Mesenchymal stem cell (in vitro differentiated cells and primary cell): ENCODE measurements around the gene GCDH.

Source experiments
- DNase-seq: peaks from one replicate; pipeline ENCODE4 v3.0.0-alpha.2; 2013
- H2AFZ ChIP-seq: one replicate; pipeline ENCODE4 v1.6.1; 2013; ENCODE audit warnings: low read depth, mild to moderate bottlenecking, control low read depth, inconsistent platforms, low read length, moderate library complexity
- H2AK5ac ChIP-seq: 2 replicates; pipeline ENCODE4 v1.6.1; 2013; ENCODE audit warnings: low read length, moderate library complexity, mild to moderate bottlenecking, inconsistent platforms; ENCODE audit not compliant: severe bottlenecking
- H2BK120ac ChIP-seq: one replicate; pipeline ENCODE4 v1.6.1; 2013; ENCODE audit warnings: low read depth, mild to moderate bottlenecking, inconsistent platforms, low read length, moderate library complexity
- H2BK12ac ChIP-seq, 2 experiments: one replicate each; pipeline ENCODE4 v1.6.1; 2013; ENCODE audit warnings: inconsistent platforms in 2 of 2, low read length in 2 of 2, mild to moderate bottlenecking in 2 of 2, moderate library complexity in 2 of 2, control low read depth in 1 of 2
- H2BK15ac ChIP-seq: one replicate; pipeline ENCODE4 v1.6.1; 2013; ENCODE audit warnings: mild to moderate bottlenecking, low read depth, inconsistent platforms; ENCODE audit not compliant: poor library complexity, severe bottlenecking
- H2BK5ac ChIP-seq: 2 replicates; pipeline ENCODE4 v1.6.1; 2013; ENCODE audit warnings: low read depth, mild to moderate bottlenecking, low read length, control low read depth, inconsistent platforms; ENCODE audit not compliant: poor library complexity, severe bottlenecking
- H3K14ac ChIP-seq, 2 experiments: one replicate each; pipeline ENCODE4 v1.6.1; 2013; ENCODE audit warnings: inconsistent platforms in 2 of 2, low read length in 2 of 2, control low read depth in 1 of 2, mild to moderate bottlenecking in 1 of 2, moderate library complexity in 1 of 2
- H3K18ac ChIP-seq, 2 experiments: one replicate each; pipeline ENCODE4 v1.6.1; 2013; ENCODE audit warnings: inconsistent platforms in 2 of 2, low read length in 2 of 2, control low read depth in 1 of 2, low read depth in 1 of 2, mild to moderate bottlenecking in 1 of 2
- H3K23ac ChIP-seq, 2 experiments: one replicate each; pipeline ENCODE4 v1.6.1; 2013; ENCODE audit warnings: inconsistent platforms in 2 of 2, low read length in 2 of 2, mild to moderate bottlenecking in 2 of 2, moderate library complexity in 2 of 2, control low read depth in 1 of 2
- H3K27ac ChIP-seq: 2 replicates; pipeline ENCODE4 v1.5.1; 2013; ENCODE audit warnings: mild to moderate bottlenecking, moderate library complexity, low read length, control low read depth, inconsistent platforms; ENCODE audit not compliant: poor library complexity, severe bottlenecking
- H3K27me3 ChIP-seq, 2 experiments: 2 replicates each; pipeline versions ENCODE4 v1.6.1 to v1.7.0; 2013; ENCODE audit warnings: low read length in 2 of 2, mild to moderate bottlenecking in 2 of 2, moderate library complexity in 2 of 2, control low read depth in 1 of 2, inconsistent platforms in 1 of 2; ENCODE audit not compliant: control insufficient read depth in 1 of 2, insufficient read depth in 1 of 2
- H3K36me3 ChIP-seq, 2 experiments: 2 replicates each; pipeline versions ENCODE4 v1.6.1 to v1.7.0; 2013; ENCODE audit warnings: low read length in 2 of 2, control low read depth in 1 of 2, inconsistent platforms in 1 of 2, low read depth in 1 of 2, mild to moderate bottlenecking in 1 of 2; ENCODE audit not compliant: insufficient read depth in 2 of 2, control insufficient read depth in 1 of 2
- H3K4ac ChIP-seq, 2 experiments: one replicate each; pipeline ENCODE4 v1.6.1; 2013; ENCODE audit warnings: inconsistent platforms in 2 of 2, low read length in 2 of 2, mild to moderate bottlenecking in 2 of 2, moderate library complexity in 2 of 2, control low read depth in 1 of 2, low read depth in 1 of 2
- H3K4me1 ChIP-seq: 2 replicates; pipeline ENCODE4 v1.6.1; 2013; ENCODE audit warnings: low read depth, low read length, control low read depth; ENCODE audit not compliant: control insufficient read depth, insufficient read depth
- H3K4me2 ChIP-seq: 2 replicates; pipeline ENCODE4 v1.6.1; 2013; ENCODE audit warnings: low read length, mild to moderate bottlenecking, inconsistent platforms; ENCODE audit not compliant: poor library complexity, severe bottlenecking
- H3K4me3 ChIP-seq, 2 experiments: 2 replicates each; pipeline versions ENCODE4 v1.5.1 to v1.7.0; 2013; ENCODE audit warnings: low read length in 2 of 2, mild to moderate bottlenecking in 2 of 2, control low read depth in 1 of 2, low read depth in 1 of 2; ENCODE audit not compliant: insufficient read depth in 1 of 2
- H3K79me1 ChIP-seq: replicated peaks from 2 replicates; pipeline ENCODE4 v1.6.1; 2013; ENCODE audit warnings: mild to moderate bottlenecking, control low read depth, low read length, inconsistent platforms; ENCODE audit not compliant: poor library complexity, severe bottlenecking
- H3K9ac ChIP-seq: 2 replicates; pipeline ENCODE4 v1.7.0; 2013; ENCODE audit warnings: mild to moderate bottlenecking, low read length, moderate library complexity
- H3K9me3 ChIP-seq: 2 replicates; pipeline ENCODE4 v1.7.0; 2013; ENCODE audit warnings: mild to moderate bottlenecking, low read length; ENCODE audit not compliant: control insufficient read depth
- H4K8ac ChIP-seq: one replicate; pipeline ENCODE4 v1.6.1; 2013; ENCODE audit warnings: inconsistent platforms, mild to moderate bottlenecking, low read length, moderate library complexity
- H4K91ac ChIP-seq: one replicate; pipeline ENCODE4 v1.6.1; 2013; ENCODE audit warnings: mild to moderate bottlenecking, low read length, inconsistent platforms
- WGBS: methylation state at CpG from one replicate; pipeline ENCODE4 v1.1.7; 2013; ENCODE audit warnings: mixed read lengths; 5-methylcytosine and 5-hydroxymethylcytosine counted together

The GCDH gene

GRCh38 chr19:12935071-12935470 is 44.1 kb downstream of the GCDH start:
- Histone ChIP-seq H2AK5ac (no peak overlapping the region), H3K4me1 (peaks cover 22% of the 10 kb centered on the region), H3K4ac (no peak overlapping the region), H2BK12ac (no peak overlapping the region), H3K23ac (no peak overlapping the region), H4K91ac (no peak overlapping the region), H3K14ac (no peak overlapping the region), H2AFZ (no peak overlapping the region), H2BK5ac (no peak overlapping the region), H3K4me3 (no peak overlapping the region), H3K9ac (no peak overlapping the region), H3K27me3 (no peaks in the 10 kb centered on the region), H3K27ac (no peak overlapping the region), H3K18ac (no peak overlapping the region), H3K4me2 (no peak overlapping the region), H4K8ac (no peak overlapping the region), H3K79me1 (peaks cover 9% of the 10 kb centered on the region), H3K9me3 (no peaks in the 10 kb centered on the region), H2BK120ac (no peak overlapping the region), H2BK15ac (no peak overlapping the region), H3K36me3 (peaks cover 13 to 14% of the 10 kb centered on the region in 2 experiments)
- 98% methylated on average over 7 of the region's 10 CpGs for WGBS
- DNase-seq: no peak

GRCh38 chr19:12936582-12936981 is 45.6 kb downstream of the GCDH start:
- Histone ChIP-seq H2AFZ (no peak overlapping the region), H3K23ac (no peak overlapping the region), H3K9me3 (no peaks in the 10 kb centered on the region), H3K27me3 (no peaks in the 10 kb centered on the region), H4K91ac (no peak overlapping the region), H2BK12ac (peak overlapping the region in 1 of 2 experiments; percentile 11), H3K36me3 (peaks cover 19 to 22% of the 10 kb centered on the region in 2 experiments), H4K8ac (no peak overlapping the region), H2BK120ac (no peak overlapping the region), H3K27ac (no peak overlapping the region), H3K14ac (no peak overlapping the region), H2BK15ac (no peak overlapping the region), H2AK5ac (no peak overlapping the region), H3K79me1 (no peaks in the 10 kb centered on the region), H2BK5ac (no peak overlapping the region), H3K4me3 (no peak overlapping the region), H3K4me1 (peaks cover 32% of the 10 kb centered on the region), H3K4me2 (no peak overlapping the region), H3K9ac (no peak overlapping the region), H3K4ac (no peak overlapping the region), H3K18ac (no peak overlapping the region)
- DNase-seq: no peak
- WGBS: 97% methylated on average over 7 of the region's 7 CpGs

- Histone ChIP-seq H4K8ac (peak overlapping the region; percentile 77), H3K4me1 (peaks cover 34% of the 10 kb centered on the region), H3K9me3 (no peaks in the 10 kb centered on the region), H3K23ac (no peak overlapping the region), H3K36me3 (peaks cover 25 to 30% of the 10 kb centered on the region in 2 experiments), H3K27me3 (no peaks in the 10 kb centered on the region), H3K79me1 (no peaks in the 10 kb centered on the region), H3K18ac (peak overlapping the region; percentile 40 to 80), H2AFZ (peak overlapping the region; percentile 87), H3K14ac (no peak overlapping the region), H2BK5ac (no peak overlapping the region), H3K4ac (peak overlapping the region in 1 of 2 experiments; percentile 40), H3K9ac (peak overlapping the region; percentile 97), H2AK5ac (peak overlapping the region; percentile 20), H2BK120ac (peak overlapping the region; percentile 45), H3K4me2 (peak overlapping the region; percentile 99), H2BK15ac (no peak overlapping the region), H3K27ac (peak overlapping the region; percentile 21), H3K4me3 (peak overlapping the region; percentile 43 to 98), H2BK12ac (peak overlapping the region; percentile 44 to 45), H4K91ac (peak overlapping the region; percentile 78)
- 32% methylated on average over 22 of the region's 23 CpGs for WGBS
- peak; percentile 55 for DNase-seq
These were observed 46.4 kb downstream of the GCDH start for GRCh38 chr19:12937093-12937926.

- no peaks in the 10 kb centered on the region for H3K79me1 ChIP-seq
- H3K4me2 ChIP-seq: peak within 1 kb of the TSS; percentile 99
- H2BK15ac ChIP-seq: peak within 1 kb of the TSS; percentile 34
- H3K18ac ChIP-seq: peak within 1 kb of the TSS; percentile 88 to 99
- H3K4me1 ChIP-seq: peaks cover 33% of the 10 kb centered on the region
- peak within 1 kb of the TSS; percentile 98 for H3K14ac ChIP-seq
- peak within 1 kb of the TSS; percentile 87 for H2AFZ ChIP-seq
- H2BK5ac ChIP-seq: peak within 1 kb of the TSS; percentile 71
- no peaks in the 10 kb centered on the region for H3K27me3 ChIP-seq
- peak within 1 kb of the TSS; percentile 97 for H3K9ac ChIP-seq
- peak within 1 kb of the TSS; percentile 90 to 96 for H3K4ac ChIP-seq
- DNase-seq: peak; percentile 100
- H2BK12ac ChIP-seq: peak within 1 kb of the TSS; percentile 44 to 87
- peak within 1 kb of the TSS in 1 of 2 experiments; percentile 66 for H3K23ac ChIP-seq
- H4K8ac ChIP-seq: peak within 1 kb of the TSS; percentile 93
- peak within 1 kb of the TSS; percentile 98 to 99 for H3K4me3 ChIP-seq
- peak within 1 kb of the TSS; percentile 78 for H2AK5ac ChIP-seq
- peak within 1 kb of the TSS; percentile 45 for H2BK120ac ChIP-seq
- no peaks in the 10 kb centered on the region for H3K9me3 ChIP-seq
- H3K27ac ChIP-seq: peak within 1 kb of the TSS; percentile 73
- peak within 1 kb of the TSS; percentile 97 for H4K91ac ChIP-seq
- peaks cover 32 to 37% of the 10 kb centered on the region in 2 experiments for H3K36me3 ChIP-seq
- WGBS: under 1% methylated on average over 62 of the region's 63 CpGs
These were observed 47.2 kb downstream of the GCDH start, which contains the start of gene CALR for GRCh38 chr19:12937927-12938778. Gene CALR, plus strand, starts transcription at chr19:12938609. Its CDS starts 71 bp downstream, at chr19:12938680.
